T-helper 9 cell (primary cell): ENCODE data around the gene PTTG1IP2.

Experiments
- DNase-seq: peaks from one replicate; pipeline ENCODE4 v3.0.0-alpha.2; 2020

PTTG1IP2 gene

GRCh38 chr7:90484706-90485105, 15.3 kb downstream of the PTTG1IP2 start:
- DNase-seq, result no peak

- DNase-seq, result no peak
These were observed 16.4 kb downstream of the PTTG1IP2 start for GRCh38 chr7:90485734-90486316.

GRCh38 chr7:90487808-90488207, 18.4 kb downstream of the PTTG1IP2 start:
- DNase-seq, result no peak

DNA sequence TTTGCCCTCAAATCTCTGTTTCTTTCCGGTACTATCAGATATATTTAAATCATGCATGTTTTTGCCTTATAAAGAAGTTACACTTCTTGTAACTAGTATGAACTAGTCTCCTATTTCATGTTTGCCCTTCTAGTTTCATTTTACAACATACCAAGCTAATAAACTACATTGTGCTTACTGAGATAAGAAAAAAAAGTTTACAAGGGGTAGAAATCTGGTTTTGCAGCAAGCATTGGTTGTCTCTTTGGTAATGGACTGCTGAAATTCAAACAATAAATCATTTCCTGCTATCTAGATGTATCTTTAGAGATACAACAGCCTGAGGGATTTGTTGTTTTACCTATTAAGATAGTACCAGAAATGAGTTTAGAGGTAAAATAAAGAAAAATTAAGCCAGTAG, 18.8 kb downstream of the PTTG1IP2 start:
- no peak for DNase-seq

DNA sequence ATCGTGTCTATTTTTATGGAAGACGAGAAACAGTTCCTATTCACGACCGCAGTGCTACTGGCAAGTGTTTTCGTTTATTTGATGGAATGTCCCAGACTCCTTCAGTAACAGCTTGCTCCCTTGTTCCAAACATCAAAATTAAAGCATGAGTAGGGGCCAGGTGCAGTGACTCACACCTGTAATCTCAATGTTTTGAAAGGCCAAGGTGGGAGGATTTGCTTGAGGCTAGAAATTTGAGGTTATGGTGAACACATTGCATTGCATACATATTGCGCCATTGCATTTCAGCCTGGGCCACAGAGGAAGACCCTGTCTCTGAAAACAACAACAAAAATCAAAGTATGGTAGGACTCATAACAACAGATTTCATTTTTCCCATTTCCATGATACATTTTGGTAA, 22.8 kb downstream of the PTTG1IP2 start:
- DNase-seq, result no peak

DNA sequence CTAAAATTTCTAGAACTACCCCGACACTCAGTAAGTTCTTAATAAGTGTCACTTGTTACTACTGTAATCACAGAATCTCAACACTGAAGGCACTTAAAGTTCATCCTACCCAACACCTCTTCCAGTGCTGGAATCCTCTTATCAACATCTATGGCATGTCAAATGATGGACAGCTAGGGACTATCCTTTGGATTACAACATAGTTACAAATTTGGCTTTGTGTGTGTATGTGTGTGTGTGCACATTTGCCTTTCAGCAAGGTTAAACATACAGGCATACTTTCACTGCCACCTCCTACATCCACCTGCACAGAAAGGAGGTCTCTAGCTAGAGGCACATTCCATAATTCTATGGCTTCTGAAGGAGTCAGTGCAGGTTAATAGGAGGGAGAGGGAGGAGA, 25.8 kb downstream of the PTTG1IP2 start:
- DNase-seq, result no peak

DNA sequence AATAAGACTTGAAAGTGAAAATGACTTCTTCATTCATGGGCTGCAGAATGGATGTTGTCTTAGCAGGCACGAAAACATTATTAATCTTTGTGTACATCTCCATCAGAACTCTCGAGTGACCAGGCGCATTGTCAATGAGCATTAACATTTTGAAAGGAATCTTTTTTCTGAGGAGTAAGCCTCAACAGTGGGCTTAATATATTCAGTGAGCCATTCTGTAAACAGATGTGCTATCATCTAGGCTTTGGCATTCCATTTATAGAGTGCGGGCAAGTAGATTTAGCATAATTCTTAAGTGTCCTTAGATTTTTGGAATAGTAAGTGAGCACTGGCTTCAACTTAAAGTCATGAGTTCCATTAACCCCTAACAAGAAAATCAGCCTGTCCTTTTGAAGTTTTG, 33.1 kb downstream of the PTTG1IP2 start:
- DNase-seq, result no peak

GRCh38 chr7:90503367-90503766, 33.9 kb downstream of the PTTG1IP2 start:
- no peak for DNase-seq

DNA sequence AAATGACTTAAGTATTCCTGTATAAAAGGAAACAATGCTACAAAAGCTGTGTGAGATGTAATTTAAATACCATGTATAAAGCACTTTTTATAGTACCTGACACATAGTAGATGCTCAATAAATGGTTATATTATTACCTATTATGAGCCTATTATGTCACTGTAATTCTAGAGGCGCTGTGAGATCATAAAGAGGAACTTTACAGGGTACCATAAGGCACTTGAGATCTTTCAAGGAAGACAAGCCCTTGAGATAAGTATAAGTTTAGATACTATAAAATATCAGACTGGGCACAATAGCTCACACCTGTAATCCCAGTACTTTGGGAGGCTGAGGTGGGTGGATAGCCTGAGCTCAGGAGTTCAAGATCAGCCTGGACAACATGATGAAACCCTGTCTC, 38.3 kb downstream of the PTTG1IP2 start:
- no peak for DNase-seq

- DNase-seq, result no peak
These were observed 42.3 kb downstream of the PTTG1IP2 start for GRCh38 chr7:90511776-90512175.

DNA sequence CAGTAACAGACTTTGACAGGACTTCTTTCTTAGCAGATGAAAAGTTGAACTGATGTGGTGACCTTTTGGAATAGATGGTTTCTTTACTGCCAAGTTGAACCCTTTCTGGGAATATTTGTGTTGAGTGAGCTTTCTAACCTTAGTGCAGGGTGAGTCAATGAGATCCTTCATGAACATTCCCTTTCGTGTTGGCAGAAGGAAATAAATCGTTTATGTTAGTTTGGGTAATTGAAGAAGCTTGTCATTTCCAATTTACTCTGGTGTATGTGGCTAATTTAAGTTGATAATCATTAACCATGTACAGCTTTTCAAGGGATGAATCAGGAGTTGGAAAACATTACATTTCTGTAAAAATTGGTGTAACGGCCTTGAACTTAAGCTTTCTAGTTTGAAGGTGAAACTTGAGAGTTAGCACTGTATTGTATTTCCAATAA, 43.4 kb downstream of the PTTG1IP2 start:
- DNase-seq, result no peak

- DNase-seq, result no peak
These were observed 46.8 kb downstream of the PTTG1IP2 start for GRCh38 chr7:90516257-90516656.

DNA sequence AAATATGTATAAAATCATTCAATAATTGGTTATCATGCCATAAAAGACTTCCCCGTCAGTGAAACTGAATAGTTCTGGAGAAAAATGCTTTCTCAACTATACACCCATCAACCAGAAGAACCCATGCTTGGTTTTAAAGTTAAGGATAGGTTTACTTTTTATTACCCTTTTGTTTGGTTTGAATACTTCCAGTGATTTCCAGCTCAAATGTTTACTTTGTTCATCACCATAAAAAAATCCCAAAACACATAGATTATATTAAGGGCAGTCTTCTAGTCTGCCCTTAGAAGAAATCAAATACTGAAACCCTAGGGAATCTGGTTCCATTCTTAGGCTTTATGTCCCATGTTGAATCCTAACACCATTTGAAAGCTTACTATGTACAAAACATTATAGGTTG, 49.2 kb downstream of the PTTG1IP2 start:
- DNase-seq, result no peak

DNA sequence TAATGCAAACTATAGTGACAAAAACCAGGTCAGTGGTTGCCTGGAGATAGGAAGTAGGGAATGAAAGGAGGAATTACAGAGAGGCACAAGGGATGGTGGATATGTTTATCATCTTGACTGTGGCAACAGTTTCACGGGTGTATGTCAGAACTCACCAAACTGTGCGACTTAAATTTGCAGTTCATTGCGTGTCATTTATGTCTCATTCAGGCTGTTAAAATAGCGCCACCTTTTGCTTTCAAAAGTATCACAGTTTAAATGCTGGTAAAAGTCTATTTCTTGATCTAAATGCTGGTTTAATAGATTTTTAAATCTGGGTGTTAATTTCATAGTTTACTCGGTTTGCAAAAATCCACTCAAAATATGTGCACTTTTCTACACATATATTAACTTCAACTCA, 51.0 kb downstream of the PTTG1IP2 start:
- no peak for DNase-seq

- no peak for DNase-seq
These were observed 60.8 kb downstream of the PTTG1IP2 start for GRCh38 chr7:90530263-90530662.

- DNase-seq, result no peak
These were observed 62.9 kb downstream of the PTTG1IP2 start for GRCh38 chr7:90532231-90532929.

GRCh38 chr7:90536449-90536848, 67.0 kb downstream of the PTTG1IP2 start:
- no peak for DNase-seq

DNA sequence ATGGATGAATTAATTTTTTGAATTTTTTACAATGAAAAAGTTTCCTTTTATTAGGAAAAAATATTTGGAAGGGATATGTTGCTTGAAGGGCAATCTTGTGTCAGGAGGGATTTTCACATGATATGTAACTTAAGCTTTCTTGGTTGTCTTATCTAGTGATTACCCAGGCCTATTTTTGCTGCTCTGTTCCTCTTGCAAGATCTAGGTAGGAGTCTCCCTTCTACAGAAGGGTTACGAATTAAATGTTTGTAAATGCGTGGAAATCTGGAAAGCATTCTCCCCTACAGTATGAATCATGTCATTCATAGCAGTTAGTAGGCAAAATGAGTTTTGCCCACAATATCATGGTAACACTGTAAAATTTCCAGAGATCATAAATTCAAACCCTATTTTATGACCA, 69.0 kb downstream of the PTTG1IP2 start:
- DNase-seq, result no peak

- no peak for DNase-seq
These were observed 71.0 kb downstream of the PTTG1IP2 start for GRCh38 chr7:90540406-90540805.

DNA sequence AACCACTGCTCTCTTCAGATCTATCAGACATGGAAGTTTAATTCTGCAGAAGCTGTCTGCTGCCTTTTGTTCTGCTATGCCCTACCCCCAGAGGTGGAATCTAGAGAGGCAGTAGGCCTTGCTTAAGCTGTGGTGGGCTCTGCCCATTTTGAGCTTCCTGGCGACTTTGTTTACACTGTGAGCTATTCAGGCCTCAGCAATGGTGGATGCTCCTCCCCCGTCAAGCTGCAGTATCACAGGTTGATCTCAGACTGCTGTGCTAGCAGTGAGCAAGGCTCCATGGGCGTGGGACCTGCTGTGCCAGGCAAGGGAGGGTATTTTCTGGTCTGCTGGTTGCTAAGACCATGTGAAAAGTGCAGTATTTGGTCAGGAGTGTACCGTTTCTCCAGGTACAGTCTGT, 81.6 kb downstream of the PTTG1IP2 start:
- no peak for DNase-seq

GRCh38 chr7:90552521-90552920, 83.1 kb downstream of the PTTG1IP2 start:
- DNase-seq, result no peak

DNA sequence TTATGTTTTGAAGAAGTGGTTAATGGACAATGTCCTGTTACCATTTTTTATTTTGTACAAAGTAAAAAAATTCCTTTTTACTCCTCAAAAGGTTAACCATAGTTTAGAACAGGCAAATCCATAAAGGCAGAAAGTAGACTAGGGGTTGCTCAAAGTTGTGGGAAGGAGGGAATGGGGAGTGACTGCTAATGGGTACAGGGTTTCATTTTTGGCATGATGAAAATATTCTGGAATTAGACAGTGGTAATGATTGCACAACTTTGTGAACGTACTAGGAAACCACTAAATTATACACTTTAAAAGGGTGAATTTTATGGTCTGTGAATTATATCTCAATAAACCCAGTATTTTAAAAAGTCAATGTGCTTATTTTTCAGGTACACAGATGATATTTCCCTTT, 91.3 kb downstream of the PTTG1IP2 start:
- no peak for DNase-seq
